Measurements from ENCODE around the gene PCDHGA8.
"Not testable (repeated sequence)": the region's sequence is repeated elsewhere in the genome, so short reads cannot be mapped to it uniquely, and the experiment has no call there.

DNA sequence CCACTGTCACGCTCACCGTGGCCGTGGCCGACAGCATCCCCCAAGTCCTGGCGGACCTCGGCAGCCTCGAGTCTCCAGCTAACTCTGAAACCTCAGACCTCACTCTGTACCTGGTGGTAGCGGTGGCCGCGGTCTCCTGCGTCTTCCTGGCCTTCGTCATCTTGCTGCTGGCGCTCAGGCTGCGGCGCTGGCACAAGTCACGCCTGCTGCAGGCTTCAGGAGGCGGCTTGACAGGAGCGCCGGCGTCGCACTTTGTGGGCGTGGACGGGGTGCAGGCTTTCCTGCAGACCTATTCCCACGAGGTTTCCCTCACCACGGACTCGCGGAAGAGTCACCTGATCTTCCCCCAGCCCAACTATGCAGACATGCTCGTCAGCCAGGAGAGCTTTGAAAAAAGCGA, 40.3 kb downstream of the PCDHGA8 start:
- TF ChIP-seq, protein P1, sequence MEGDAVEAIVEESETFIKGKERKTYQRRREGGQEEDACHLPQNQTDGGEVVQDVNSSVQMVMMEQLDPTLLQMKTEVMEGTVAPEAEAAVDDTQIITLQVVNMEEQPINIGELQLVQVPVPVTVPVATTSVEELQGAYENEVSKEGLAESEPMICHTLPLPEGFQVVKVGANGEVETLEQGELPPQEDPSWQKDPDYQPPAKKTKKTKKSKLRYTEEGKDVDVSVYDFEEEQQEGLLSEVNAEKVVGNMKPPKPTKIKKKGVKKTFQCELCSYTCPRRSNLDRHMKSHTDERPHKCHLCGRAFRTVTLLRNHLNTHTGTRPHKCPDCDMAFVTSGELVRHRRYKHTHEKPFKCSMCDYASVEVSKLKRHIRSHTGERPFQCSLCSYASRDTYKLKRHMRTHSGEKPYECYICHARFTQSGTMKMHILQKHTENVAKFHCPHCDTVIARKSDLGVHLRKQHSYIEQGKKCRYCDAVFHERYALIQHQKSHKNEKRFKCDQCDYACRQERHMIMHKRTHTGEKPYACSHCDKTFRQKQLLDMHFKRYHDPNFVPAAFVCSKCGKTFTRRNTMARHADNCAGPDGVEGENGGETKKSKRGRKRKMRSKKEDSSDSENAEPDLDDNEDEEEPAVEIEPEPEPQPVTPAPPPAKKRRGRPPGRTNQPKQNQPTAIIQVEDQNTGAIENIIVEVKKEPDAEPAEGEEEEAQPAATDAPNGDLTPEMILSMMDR (IDR thresholded peaks at IDR 0.05; ENCODE audit: low read depth, low read length, missing input control), result not testable (repeated sequence)
- not testable (repeated sequence) for TF ChIP-seq YY1 (IDR thresholded peaks at IDR 0.05); TAF1 (conservative IDR thresholded peaks at IDR 0.05); REST (IDR thresholded peaks at IDR 0.05); RAD21 (IDR thresholded peaks at IDR 0.05); FOXA1 (IDR thresholded peaks at IDR 0.05); JUND (IDR thresholded peaks at IDR 0.05); MAX (IDR thresholded peaks at IDR 0.05); ZBTB33 (IDR thresholded peaks at IDR 0.05); NR2F2 (IDR thresholded peaks at IDR 0.05); SP1 (IDR thresholded peaks at IDR 0.05)

Measured in liver (tissue), 3 donors.